Mesodermal cell (in vitro differentiated cells): ENCODE results near the gene PNLIP.

ENCODE experiments used
- H3K27ac ChIP-seq: 2 replicates; pipeline ENCODE4 v1.7.0; 2013; ENCODE audit warnings: mild to moderate bottlenecking, low read depth, low read length, moderate library complexity; ENCODE audit not compliant: severe bottlenecking
- H3K36me3 ChIP-seq: 2 replicates; pipeline ENCODE4 v1.7.1; 2013; ENCODE audit warnings: mild to moderate bottlenecking, low read length, moderate library complexity; ENCODE audit not compliant: control insufficient read depth, insufficient read depth
- H3K4me1 ChIP-seq: one replicate; pipeline ENCODE4 v1.7.1; 2013; ENCODE audit warnings: mild to moderate bottlenecking, low read length; ENCODE audit not compliant: insufficient read depth, control insufficient read depth, poor library complexity, severe bottlenecking
- H3K4me3 ChIP-seq: 2 replicates; pipeline ENCODE4 v1.7.0; 2013; ENCODE audit warnings: low read length, control low read depth, mild to moderate bottlenecking; ENCODE audit not compliant: insufficient read depth, poor library complexity, severe bottlenecking; ENCODE audit errors: extremely low read depth
- H3K9me3 ChIP-seq: 2 replicates; pipeline ENCODE4 v1.7.1; 2013; ENCODE audit warnings: mild to moderate bottlenecking, low read length, moderate library complexity; ENCODE audit not compliant: control insufficient read depth
- WGBS, 2 experiments: methylation state at CpG; one replicate each; pipeline ENCODE4 v1.1.5; 2013; ENCODE audit warnings: missing lambda C conversion rate in 2 of 2; ENCODE audit not compliant: insufficient coverage in 2 of 2; 5-methylcytosine and 5-hydroxymethylcytosine counted together

Gene PNLIP

GRCh38 chr10:116574797-116575196 is 29.1 kb downstream of the PNLIP start:
- no peaks in the 10 kb centered on the region for H3K9me3 ChIP-seq
- H3K36me3 ChIP-seq, result no peaks in the 10 kb centered on the region
- H3K4me1 ChIP-seq, result no peaks in the 10 kb centered on the region
- H3K4me3 ChIP-seq, result no peak overlapping the region
- WGBS, 2 experiments, result 80% methylated on average over 1 of the region's 3 CpGs; no CpG with 5 or more reads in 1 of the 2 experiments
- no peak overlapping the region for H3K27ac ChIP-seq

GRCh38 chr10:116587878-116588591 is 42.3 kb downstream of the PNLIP start:
- Histone ChIP-seq H3K27ac (no peak overlapping the region), H3K36me3 (no peaks in the 10 kb centered on the region), H3K4me1 (no peaks in the 10 kb centered on the region), H3K4me3 (no peak overlapping the region), H3K9me3 (no peaks in the 10 kb centered on the region)
- WGBS, 2 experiments, result 85 to 91% methylated on average over 3 to 4 of the region's 8 CpGs

- Histone ChIP-seq H3K4me1 (no peaks in the 10 kb centered on the region), H3K27ac (no peak overlapping the region)
- WGBS, 2 experiments, result 92% methylated on average over 2 of the region's 2 CpGs; no CpG with 5 or more reads in 1 of the 2 experiments
Observed at GRCh38 chr10:116588995-116589394, 43.3 kb downstream of the PNLIP start.

GRCh38 chr10:116589926-116590325 is 44.2 kb downstream of the PNLIP start:
- no peaks in the 10 kb centered on the region for H3K4me1 ChIP-seq
- WGBS, 2 experiments, result 60 to 71% methylated on average over 1 of the region's 2 CpGs

More at GRCh38 chr10:116588995-116589394, 43.3 kb downstream of the PNLIP start:
- Histone ChIP-seq H3K4me3 (no peak overlapping the region), H3K9me3 (no peaks in the 10 kb centered on the region), H3K36me3 (no peaks in the 10 kb centered on the region)

GRCh38 chr10:116590590-116591444 is 45.1 kb downstream of the PNLIP start, which contains the start of gene PNLIPRP1:
Gene PNLIPRP1, plus strand, starts transcription at chr10:116590959. Its CDS starts 171 bp downstream, at chr10:116591130.
- WGBS, 2 experiments, result 96 to 97% methylated on average over 3 of the region's 9 CpGs

More at GRCh38 chr10:116589926-116590325, 44.2 kb downstream of the PNLIP start:
- H3K27ac ChIP-seq, result no peak overlapping the region
- no peaks in the 10 kb centered on the region for H3K36me3 ChIP-seq
- H3K9me3 ChIP-seq, result no peaks in the 10 kb centered on the region
- H3K4me3 ChIP-seq, result no peak overlapping the region

GRCh38 chr10:116593139-116593740 is 47.5 kb downstream of the PNLIP start:
- WGBS, 2 experiments, result 79 to 91% methylated on average over 3 to 4 of the region's 5 CpGs

More at GRCh38 chr10:116590590-116591444, 45.1 kb downstream of the PNLIP start, which contains the start of gene PNLIPRP1:
- no peaks in the 10 kb centered on the region for H3K4me1 ChIP-seq
- H3K4me3 ChIP-seq, result no peak within 1 kb of the TSS
- no peak within 1 kb of the TSS for H3K27ac ChIP-seq
- no peaks in the 10 kb centered on the region for H3K36me3 ChIP-seq
- H3K9me3 ChIP-seq, result no peaks in the 10 kb centered on the region

GRCh38 chr10:116594525-116595035 is 48.8 kb downstream of the PNLIP start:
- Histone ChIP-seq H3K36me3 (no peaks in the 10 kb centered on the region), H3K27ac (no peak overlapping the region), H3K4me3 (no peak overlapping the region), H3K4me1 (no peaks in the 10 kb centered on the region), H3K9me3 (no peaks in the 10 kb centered on the region)
- WGBS, 2 experiments, result 80 to 91% methylated on average over 4 to 6 of the region's 7 CpGs

More at GRCh38 chr10:116593139-116593740, 47.5 kb downstream of the PNLIP start:
- no peaks in the 10 kb centered on the region for H3K36me3 ChIP-seq
- no peaks in the 10 kb centered on the region for H3K4me1 ChIP-seq
- H3K9me3 ChIP-seq, result no peaks in the 10 kb centered on the region
- H3K27ac ChIP-seq, result no peak overlapping the region
- H3K4me3 ChIP-seq, result no peak overlapping the region

- 75 to 89% methylated on average over 2 of the region's 2 CpGs for WGBS, 2 experiments
- Histone ChIP-seq H3K36me3 (no peaks in the 10 kb centered on the region), H3K27ac (no peak overlapping the region), H3K9me3 (no peaks in the 10 kb centered on the region), H3K4me3 (no peak overlapping the region), H3K4me1 (no peaks in the 10 kb centered on the region)
Observed at GRCh38 chr10:116596062-116596461, 50.3 kb downstream of the PNLIP start.

- Histone ChIP-seq H3K9me3 (no peaks in the 10 kb centered on the region), H3K36me3 (no peaks in the 10 kb centered on the region), H3K4me3 (no peak overlapping the region), H3K27ac (no peak overlapping the region), H3K4me1 (no peaks in the 10 kb centered on the region)
- WGBS, 2 experiments, result 84 to 86% methylated on average over 5 of the region's 5 CpGs
Observed at GRCh38 chr10:116597543-116597942, 51.8 kb downstream of the PNLIP start.

- H3K4me1 ChIP-seq, result no peaks in the 10 kb centered on the region
- H3K27ac ChIP-seq, result no peak overlapping the region
- no peak overlapping the region for H3K4me3 ChIP-seq
- H3K9me3 ChIP-seq, result no peaks in the 10 kb centered on the region
- no peaks in the 10 kb centered on the region for H3K36me3 ChIP-seq
Observed at GRCh38 chr10:116598329-116598728, 52.6 kb downstream of the PNLIP start.
